Caco-2 (cell line): ENCODE results near the gene BDP1. TPM values are rescaled to one million over a fixed set of nuclear protein-coding genes. Genes with fewer than 3 reads are reported as not detected.

Experiments
- BruUV-seq: library from RNA; stranded (reverse); fragments of 400-500 nt; replicated peaks from 2 replicates; lab custom pipeline; 2021; lab: Mats Ljungman, UMichigan
- CTCF ChIA-PET: fragments of 300-600 bp; sonication (Branson Sonifier 250); formaldehyde crosslinking; loops from one replicate; lab custom pipeline; 2022; ENCODE audit warnings: antibody characterized with exemption; lab: Charles Lee
- POLR2A ChIA-PET: fragments of 300-600 bp; sonication (Branson Sonifier 250); formaldehyde crosslinking; loops from one replicate; lab custom pipeline; 2022; ENCODE audit warnings: antibody characterized with exemption; lab: Charles Lee
- DNase-seq, 2 experiments: peaks; one replicate each; pipeline versions ENCODE4 v3.0.0 to v3.0.0-alpha.2; 2020 to 2022
- H3K27me3 ChIP-seq: replicated peaks from 2 replicates; pipeline ENCODE4 v1.6.0; 2011; ENCODE audit warnings: low read length; ENCODE audit not compliant: control insufficient read depth, insufficient read depth
- H3K36me3 ChIP-seq: 2 replicates; pipeline ENCODE4 v1.5.1; 2011; ENCODE audit warnings: low read length; ENCODE audit not compliant: control insufficient read depth, insufficient read depth
- H3K4me1 ChIP-seq: fragments of 250-450 bp; sonication (Bioruptor Pico); 2 replicates; pipeline ENCODE4 v1.5.1; 2020; ENCODE audit warnings: mild to moderate bottlenecking
- H3K4me3 ChIP-seq: 2 replicates; pipeline ENCODE4 v1.5.1; 2011; ENCODE audit warnings: low read depth, mild to moderate bottlenecking, control low read depth, low read length
- H3K9me3 ChIP-seq: fragments of 250-450 bp; sonication (Bioruptor Pico); 2 replicates; pipeline ENCODE4 v1.5.1; 2020; ENCODE audit warnings: mild to moderate bottlenecking, moderate library complexity
- H3K27ac Mint-ChIP-seq: one replicate; pipeline ENCODE4 v1.8.0; 2022; ENCODE audit warnings: mixed read lengths; ENCODE audit not compliant: unreplicated experiment
- H3K27me3 Mint-ChIP-seq: one replicate; pipeline ENCODE4 v1.8.0; 2022; ENCODE audit warnings: mixed read lengths; ENCODE audit not compliant: insufficient read depth, unreplicated experiment
- H3K36me3 Mint-ChIP-seq: one replicate; pipeline ENCODE4 v1.8.0; 2022; ENCODE audit warnings: mild to moderate bottlenecking, mixed read lengths; ENCODE audit not compliant: insufficient read depth, unreplicated experiment
- H3K4me1 Mint-ChIP-seq: one replicate; pipeline ENCODE4 v1.8.0; 2022; ENCODE audit warnings: low read depth, mixed read lengths; ENCODE audit not compliant: unreplicated experiment
- H3K4me3 Mint-ChIP-seq: one replicate; pipeline ENCODE4 v1.8.0; 2022; ENCODE audit warnings: mild to moderate bottlenecking, moderate library complexity, mixed read lengths; ENCODE audit not compliant: unreplicated experiment
- H3K9me3 Mint-ChIP-seq: one replicate; pipeline ENCODE4 v1.8.0; 2022; ENCODE audit warnings: mixed read lengths; ENCODE audit not compliant: unreplicated experiment
- intact Hi-C: fragments of 100-400 bp; cut with micrococcal nuclease; formaldehyde crosslinking; loops from one replicate; pipeline ENCODE4 v1.10.0; 2022; ENCODE audit not compliant: unreplicated experiment
- total RNA-seq: library from RNA; stranded (reverse); gene quantifications from 2 replicates; pipeline ENCODE4 v1.2.3, GENCODE V29; 2022
- TF ChIP-seq, protein P1 (sequence below), 2 experiments: fragments of 200-600 bp in 1 of 2; IDR thresholded peaks; 1 replicate in 1 of 2; 2 replicates in 1 of 2; pipeline versions ENCODE4 v1.5.1 to v1.8.0; 2011 to 2022; ENCODE audit warnings: antibody characterized with exemption in 1 of 2, control low read depth in 1 of 2, inconsistent platforms in 1 of 2, low read depth in 1 of 2, low read length in 1 of 2, mild to moderate bottlenecking in 1 of 2, moderate library complexity in 1 of 2; ENCODE audit not compliant: insufficient read depth in 1 of 2, severe bottlenecking in 1 of 2, unreplicated experiment in 1 of 2

BDP1 gene
- total RNA-seq, 1 experiment from 2014 or later, result 27.5 TPM

DNA sequence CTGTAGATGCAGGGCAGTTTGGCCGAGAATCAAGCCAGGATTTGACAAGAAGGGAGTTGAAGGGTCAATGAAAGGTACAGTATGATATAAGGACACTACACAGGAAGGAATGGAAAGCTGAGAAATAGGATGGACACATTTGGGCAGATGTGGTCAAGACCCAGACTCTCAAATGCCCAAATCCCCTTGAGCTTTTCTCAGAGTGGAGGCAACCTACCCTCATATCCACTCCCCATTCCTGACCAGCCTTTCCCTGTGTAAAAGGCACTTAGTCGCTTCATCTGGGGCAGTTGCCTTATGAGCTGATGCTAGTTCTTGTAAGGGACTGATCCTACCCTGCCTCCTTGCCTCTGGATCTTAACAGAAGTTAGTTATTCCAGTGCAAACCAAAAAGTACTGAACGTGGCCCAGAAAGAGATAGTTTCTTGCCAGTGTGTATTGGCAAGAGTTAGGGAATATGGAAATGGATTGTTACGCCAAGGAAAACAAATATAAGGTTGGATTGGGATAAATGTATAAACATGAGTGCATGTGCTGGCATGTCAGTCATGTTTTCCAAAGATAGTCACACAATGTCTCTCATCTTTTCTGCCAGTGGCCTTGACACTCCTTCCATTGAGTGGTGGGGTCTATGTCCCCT lies 127.6 kb downstream of the BDP1 start:
- Mint-ChIP-seq H3K9me3 (peaks cover 11% of the 10 kb centered on the region), H3K27ac (no peak overlapping the region), H3K4me3 (no peak overlapping the region), H3K36me3 (peaks cover 14% of the 10 kb centered on the region), H3K4me1 (peaks cover 6% of the 10 kb centered on the region), H3K27me3 (no peaks in the 10 kb centered on the region)
- no peaks in the 10 kb centered on the region; the same call in 1 of the 2 replicates for H3K36me3 ChIP-seq
- ChIA-PET POLR2A (no interaction called here), CTCF (no interaction called here)
- no peak for DNase-seq
- TF ChIP-seq, protein P1, sequence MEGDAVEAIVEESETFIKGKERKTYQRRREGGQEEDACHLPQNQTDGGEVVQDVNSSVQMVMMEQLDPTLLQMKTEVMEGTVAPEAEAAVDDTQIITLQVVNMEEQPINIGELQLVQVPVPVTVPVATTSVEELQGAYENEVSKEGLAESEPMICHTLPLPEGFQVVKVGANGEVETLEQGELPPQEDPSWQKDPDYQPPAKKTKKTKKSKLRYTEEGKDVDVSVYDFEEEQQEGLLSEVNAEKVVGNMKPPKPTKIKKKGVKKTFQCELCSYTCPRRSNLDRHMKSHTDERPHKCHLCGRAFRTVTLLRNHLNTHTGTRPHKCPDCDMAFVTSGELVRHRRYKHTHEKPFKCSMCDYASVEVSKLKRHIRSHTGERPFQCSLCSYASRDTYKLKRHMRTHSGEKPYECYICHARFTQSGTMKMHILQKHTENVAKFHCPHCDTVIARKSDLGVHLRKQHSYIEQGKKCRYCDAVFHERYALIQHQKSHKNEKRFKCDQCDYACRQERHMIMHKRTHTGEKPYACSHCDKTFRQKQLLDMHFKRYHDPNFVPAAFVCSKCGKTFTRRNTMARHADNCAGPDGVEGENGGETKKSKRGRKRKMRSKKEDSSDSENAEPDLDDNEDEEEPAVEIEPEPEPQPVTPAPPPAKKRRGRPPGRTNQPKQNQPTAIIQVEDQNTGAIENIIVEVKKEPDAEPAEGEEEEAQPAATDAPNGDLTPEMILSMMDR (IDR thresholded peaks at IDR 0.05; ENCODE audit: insufficient read depth in 1 of 2, low read depth in 1 of 2, low read length in 1 of 2, severe bottlenecking in 1 of 2, unreplicated experiment in 1 of 2), result no peak
- intact Hi-C loops, result no loop called here
- no peak overlapping the region for H3K4me3 ChIP-seq
- H3K9me3 ChIP-seq, result peaks cover 8% of the 10 kb centered on the region
- no peaks in the 10 kb centered on the region for H3K4me1 ChIP-seq
- H3K27me3 ChIP-seq, result no peaks in the 10 kb centered on the region
- no TSS peak for BruUV-seq

DNA sequence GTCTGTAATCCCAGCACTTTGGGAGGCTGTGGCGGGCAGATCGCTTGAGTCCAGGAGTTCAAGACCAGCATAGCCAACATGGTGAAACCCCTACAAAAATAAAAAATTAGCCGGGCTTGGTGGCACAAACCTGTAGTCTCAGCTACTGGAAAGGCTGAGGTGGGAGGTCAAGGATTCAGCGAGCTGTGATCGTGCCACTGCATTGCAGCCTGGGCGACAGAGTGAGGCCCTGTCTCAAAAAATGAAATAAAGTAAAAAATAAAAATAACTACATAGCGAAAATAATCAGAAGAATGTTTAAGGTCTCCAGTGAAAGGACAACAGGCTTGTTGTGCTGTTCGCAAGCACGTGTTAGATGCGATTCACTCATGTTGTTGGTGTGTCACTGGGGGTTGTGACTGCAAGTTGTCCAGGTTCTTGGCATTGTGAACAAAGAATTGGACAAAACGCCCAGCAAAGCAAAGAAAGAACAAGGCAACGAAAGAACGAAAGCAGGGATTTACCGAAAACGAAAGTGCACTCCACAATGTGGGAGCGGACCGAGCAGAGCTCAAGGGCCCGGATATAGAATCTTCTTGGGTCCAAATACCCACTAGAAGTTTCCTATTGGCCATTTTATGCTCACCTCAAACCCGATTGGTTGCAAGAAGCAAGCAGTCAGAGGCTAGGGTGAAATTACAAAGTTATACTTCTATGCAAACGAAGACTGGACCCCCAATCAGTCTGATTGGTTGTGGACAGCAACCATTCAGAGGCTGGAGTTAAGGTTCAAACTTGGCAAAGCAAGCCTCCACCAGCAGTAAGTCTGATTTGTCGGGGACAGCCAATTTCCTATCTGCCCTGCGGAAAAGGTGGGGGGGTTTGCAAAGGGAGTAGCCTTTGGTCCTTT lies 130.8 kb downstream of the BDP1 start:
- TF ChIP-seq, protein P1 (IDR thresholded peaks at IDR 0.05; ENCODE audit: insufficient read depth in 1 of 2, low read depth in 1 of 2, low read length in 1 of 2, severe bottlenecking in 1 of 2, unreplicated experiment in 1 of 2), result no peak
- H3K4me3 Mint-ChIP-seq, result peak overlapping the region; percentile 97
- intact Hi-C loops, result loop anchor here (1.0 to 5.0 kb wide), 2 partner anchors 13 to 171 kb away; no protein-coding TSS in a partner anchor
- no peaks in the 10 kb centered on the region for H3K27me3 Mint-ChIP-seq
- DNase-seq, result peak; percentile 78 to 82
- Histone ChIP-seq H3K4me3 (peak overlapping the region; percentile 87), H3K27me3 (no peaks in the 10 kb centered on the region), H3K36me3 (no peaks in the 10 kb centered on the region), H3K4me1 (peaks cover 8% of the 10 kb centered on the region), H3K9me3 (no peaks in the 10 kb centered on the region)
- H3K9me3 Mint-ChIP-seq, result no peaks in the 10 kb centered on the region
- POLR2A ChIA-PET, result interaction anchor here (0.6 to 1.5 kb wide), 6 partner anchors 11 to 735 kb away, joined by 3 to 9 read pairs (median 4); no protein-coding TSS in a partner anchor
- H3K4me1 Mint-ChIP-seq, result peaks cover 21% of the 10 kb centered on the region
- peaks cover 18% of the 10 kb centered on the region for H3K36me3 Mint-ChIP-seq
- CTCF ChIA-PET, result interaction anchor here (1.4 to 2.3 kb wide), 3 partner anchors 12 to 108 kb away, joined by 3 to 15 read pairs (median 3); no protein-coding TSS in a partner anchor
- TSS peak; percentile 87 for BruUV-seq
- H3K27ac Mint-ChIP-seq, result peak overlapping the region; percentile 99
